NCI-H2081 (cell line): Measurements from ENCODE around the gene KCNIP4.

Source experiments
- DNase-seq, 2 experiments: peaks; one replicate each; lab custom pipeline; 2025; lab: John Stamatoyannopoulos, UW

The KCNIP4 gene

GRCh38 chr4:21571100-21571499 is 377.5 kb downstream of the KCNIP4 start:
- DNase-seq: no peak

DNA sequence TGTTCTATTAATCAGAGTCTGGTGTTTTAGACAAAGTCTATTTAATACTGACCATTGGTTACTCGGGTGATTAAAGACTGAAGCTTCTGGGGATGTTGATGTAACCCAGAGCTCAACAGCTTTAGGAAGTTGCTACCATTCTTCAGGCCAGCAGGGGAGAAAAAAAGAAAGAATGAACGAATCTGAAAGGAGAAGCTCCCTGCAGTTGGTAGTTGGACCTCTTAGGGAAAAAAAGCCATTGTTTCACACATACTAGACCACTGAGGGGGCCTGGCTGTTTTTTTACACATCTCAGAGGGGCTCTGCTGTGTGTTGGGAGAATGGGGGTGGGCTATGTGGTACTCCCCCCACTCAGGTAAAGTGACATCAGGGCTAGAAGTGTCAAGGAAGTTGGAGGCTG is 378.9 kb downstream of the KCNIP4 start:
- DNase-seq: no peak

DNA sequence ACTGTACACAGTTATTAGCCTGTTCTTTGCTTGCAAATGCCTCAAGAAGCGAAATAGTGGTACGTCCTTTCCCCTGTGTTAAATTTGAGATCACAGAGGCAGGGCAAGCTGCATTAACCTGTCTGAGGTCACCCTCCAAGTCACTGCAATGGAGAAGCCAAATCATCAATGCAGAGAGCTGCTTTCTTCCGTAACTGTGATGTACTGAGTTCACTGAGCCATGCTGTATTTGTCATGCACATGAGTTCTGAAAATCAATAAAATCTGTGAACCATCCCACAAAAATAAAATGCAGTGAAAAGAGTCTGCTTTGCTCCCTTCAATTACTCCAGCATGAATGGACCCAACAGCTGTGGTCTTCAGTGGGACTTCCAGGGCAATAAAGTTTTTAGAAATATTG is 393.5 kb downstream of the KCNIP4 start:
- DNase-seq: no peak

DNA sequence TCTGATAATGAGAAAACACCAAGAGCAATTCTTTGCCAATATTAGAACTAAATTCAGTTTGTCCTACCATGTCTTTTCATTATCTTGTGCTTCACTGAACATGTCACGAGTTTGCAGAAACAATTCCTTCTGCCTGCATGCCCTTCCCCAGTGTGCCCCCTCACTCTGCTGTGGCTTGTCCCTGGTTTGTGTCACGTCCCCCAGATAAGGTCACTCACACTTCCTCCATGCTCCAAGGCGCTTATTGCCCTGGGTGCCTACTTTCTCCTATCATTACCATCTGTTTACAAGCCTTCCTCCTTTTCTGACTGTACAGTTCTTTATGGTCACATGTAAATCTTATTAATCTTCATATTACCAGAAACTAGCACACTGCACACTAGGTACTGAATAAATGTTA is 394.1 kb downstream of the KCNIP4 start:
- no peak for DNase-seq

GRCh38 chr4:21554066-21554465 is 394.5 kb downstream of the KCNIP4 start:
- no peak for DNase-seq

- no peak for DNase-seq
Observed at GRCh38 chr4:21552455-21552854, 396.1 kb downstream of the KCNIP4 start.

DNA sequence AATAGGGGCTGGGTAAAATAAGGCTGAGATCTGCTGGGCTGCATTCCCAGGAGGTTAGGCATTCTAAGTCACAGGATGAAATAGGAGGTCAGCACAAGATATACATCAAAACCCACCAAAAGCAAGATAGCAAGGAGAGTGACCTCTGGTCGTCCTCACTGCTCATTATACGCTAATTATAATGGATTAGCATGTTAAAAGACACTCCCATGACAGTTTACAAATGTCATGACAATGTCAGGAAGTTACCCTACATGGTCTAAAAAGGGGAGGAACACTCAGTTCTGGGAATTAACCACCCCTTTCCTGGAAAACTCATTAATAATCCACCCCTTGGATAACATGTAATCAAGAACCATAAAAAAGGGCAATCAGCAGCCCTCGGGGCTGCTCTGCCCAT is 403.6 kb downstream of the KCNIP4 start:
- no peak for DNase-seq

DNA sequence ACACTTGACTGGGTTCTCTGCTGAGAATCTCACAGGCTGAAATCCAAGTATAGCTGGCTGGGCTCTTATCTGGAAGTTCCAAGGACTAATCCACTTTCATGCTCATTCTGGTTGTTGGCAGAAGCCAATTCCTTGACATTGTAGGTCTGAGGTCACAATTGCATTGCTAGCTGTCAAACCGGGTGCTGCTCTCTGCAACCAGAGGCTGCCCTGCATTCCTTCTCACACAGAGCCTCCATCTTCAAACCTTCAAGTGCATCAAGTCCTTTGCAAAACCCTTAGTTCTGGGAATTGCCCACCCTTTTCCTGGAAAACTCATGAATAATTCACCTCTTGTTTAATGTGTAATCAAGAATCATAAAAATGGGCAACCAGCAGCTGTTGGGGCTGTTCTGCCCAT is 404.2 kb downstream of the KCNIP4 start:
- DNase-seq: no peak

GRCh38 chr4:21543514-21543913 is 405.1 kb downstream of the KCNIP4 start:
- DNase-seq: no peak

- DNase-seq: no peak
Observed at GRCh38 chr4:21535898-21536297, 412.7 kb downstream of the KCNIP4 start.

DNA sequence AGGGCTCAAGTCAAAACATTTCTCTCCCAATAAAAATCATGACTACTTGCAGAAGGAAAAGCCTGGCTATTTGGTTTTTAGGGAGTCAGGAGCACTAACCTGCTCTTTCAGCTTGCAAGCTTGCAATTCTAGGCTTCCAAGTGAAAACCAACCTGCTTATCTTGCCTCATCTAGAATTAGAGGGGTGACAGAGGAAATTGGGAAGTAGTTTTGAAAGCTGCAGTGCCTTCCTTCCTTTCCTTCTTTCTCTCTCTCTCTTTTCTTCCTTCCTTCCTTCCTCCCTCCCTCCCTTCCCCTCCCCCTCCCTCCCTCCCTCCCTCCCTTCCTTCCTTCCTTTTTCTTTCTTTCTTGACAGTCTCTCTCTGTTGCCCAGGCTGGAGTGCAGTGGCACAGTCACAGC is 417.5 kb downstream of the KCNIP4 start:
- no peak for DNase-seq

DNA sequence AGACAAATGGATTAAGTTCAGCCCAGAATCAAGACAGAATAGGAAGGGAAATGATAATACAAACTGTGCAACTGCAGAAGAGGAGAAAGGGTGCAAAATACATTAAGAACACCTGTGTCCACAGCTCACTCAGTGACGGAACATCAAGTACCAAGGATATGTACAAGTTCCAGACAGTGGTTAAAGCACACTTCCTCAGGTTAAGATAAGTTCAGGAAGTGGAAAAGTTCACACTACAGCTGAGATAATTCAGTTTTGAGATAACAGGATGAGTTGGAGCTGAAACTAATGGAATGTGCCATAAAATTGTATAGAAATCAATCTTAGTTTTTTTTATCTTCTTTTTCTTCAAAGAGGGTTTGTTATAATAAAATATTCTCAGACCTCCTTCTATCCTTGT is 419.4 kb downstream of the KCNIP4 start:
- no peak for DNase-seq

DNA sequence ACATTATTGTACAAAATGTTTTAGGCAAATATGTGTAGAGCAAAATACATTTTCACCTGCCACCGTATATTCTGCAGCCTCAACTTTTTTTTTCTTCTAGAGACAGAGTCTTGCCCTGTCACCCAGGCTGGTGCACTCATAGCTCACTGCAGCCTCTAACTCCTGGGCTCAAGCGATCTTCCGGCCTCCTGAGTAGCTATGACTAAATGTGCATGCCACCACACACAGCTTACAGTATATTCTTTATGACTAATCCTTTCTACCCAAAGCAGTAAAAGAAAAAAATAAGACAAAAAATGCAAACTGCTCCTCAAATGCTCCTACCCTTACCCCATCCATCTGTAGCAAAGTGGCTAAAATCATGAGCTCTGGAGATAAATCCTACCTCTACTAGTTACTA is 426.3 kb downstream of the KCNIP4 start:
- DNase-seq: no peak

GRCh38 chr4:21517126-21517859 is 431.3 kb downstream of the KCNIP4 start:
- DNase-seq: peak in 1 of 2 experiments; percentile 27

DNA sequence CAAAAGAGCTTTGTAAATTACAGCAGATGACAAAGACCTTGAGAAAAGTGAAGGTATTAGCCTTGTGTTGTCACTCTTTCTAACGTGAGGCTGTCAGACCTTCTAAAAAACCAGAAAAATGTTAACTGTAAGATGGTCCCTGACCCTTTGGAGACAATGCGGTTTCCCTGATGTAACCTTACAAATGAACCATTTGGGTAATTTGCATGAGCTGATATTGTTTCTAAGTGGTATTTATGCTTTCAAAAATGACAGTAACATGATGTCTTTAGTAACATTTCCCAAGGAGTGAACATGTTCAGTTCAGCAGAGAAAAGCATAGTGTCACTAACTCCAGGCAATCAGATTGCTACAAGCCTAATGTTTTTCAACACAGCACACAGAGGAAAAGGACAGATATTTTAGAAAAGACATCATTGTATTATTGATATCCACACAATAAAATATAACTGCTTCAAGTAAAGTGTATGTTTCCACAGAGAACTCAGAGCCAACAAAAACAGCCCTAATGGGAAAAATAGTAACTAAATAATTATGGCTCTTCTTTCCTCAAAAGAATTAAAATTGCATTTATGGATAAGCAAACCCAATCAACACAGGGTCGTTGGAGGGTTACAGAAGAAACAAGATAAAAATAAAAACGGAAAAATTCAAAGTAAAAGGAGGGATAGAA is 434.4 kb downstream of the KCNIP4 start:
- no peak for DNase-seq

- DNase-seq: peak; percentile 39 to 61
Observed at GRCh38 chr4:21512353-21512752, 436.2 kb downstream of the KCNIP4 start.

GRCh38 chr4:21507439-21507838 is 441.1 kb downstream of the KCNIP4 start:
- no peak for DNase-seq

DNA sequence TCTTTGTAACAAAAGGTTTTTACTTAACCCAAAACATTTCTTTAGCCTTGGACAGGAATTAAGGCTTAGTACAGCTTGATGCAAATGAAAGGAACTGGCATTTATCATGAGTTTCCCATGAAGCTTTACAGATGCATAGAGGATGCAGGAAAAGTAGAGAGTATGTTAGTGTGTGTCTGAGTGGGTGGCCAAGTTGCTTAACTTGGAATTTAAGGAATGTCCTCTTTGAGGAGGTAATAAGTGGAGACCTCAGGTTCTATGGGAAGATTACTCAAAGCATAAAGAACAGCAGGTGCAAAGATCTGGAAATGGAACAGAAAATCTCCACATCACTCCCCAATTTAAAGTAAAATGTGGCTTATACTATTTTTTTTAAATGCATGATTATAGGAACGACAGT is 457.9 kb downstream of the KCNIP4 start:
- no peak for DNase-seq

DNA sequence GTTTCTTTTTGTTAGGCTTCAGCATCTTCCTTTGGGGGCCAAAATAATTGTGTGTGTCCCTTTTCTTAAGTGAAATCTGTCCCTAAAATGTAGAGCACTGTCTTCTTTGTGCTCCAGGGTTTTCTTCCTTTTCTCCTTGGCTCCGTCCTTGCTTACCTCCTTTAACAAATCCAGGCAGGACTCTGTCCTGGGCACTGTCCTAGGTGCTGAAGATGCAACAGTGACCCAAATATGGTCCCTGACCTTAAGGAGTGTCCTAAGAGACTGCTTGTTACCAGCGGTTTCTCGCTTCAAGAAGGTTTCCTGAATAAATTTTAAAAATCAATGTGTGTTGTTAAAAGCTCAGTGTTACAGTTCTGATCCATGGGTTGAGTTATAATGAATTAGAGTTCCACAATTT is 471.8 kb downstream of the KCNIP4 start:
- DNase-seq: no peak

DNA sequence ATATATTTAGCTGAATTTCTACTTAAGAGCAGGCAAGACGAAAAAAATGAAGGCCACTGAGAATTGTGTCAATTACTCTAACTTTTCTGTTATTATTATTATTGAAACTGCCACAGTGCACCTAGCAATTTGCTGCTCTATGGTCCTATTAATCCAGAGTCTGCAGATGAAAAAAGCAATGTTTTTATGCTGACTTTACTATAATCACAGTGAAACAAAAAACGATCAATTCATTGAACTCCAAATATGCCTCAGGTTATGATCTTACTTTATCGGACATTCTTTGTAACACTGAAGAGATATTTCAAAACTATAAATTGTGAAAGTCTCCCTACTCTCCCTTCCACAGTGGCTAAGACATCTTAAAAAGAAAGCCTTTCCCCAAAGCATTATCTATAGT is 474.4 kb downstream of the KCNIP4 start:
- no peak for DNase-seq

GRCh38 chr4:21470535-21470934 is 478.0 kb downstream of the KCNIP4 start:
- DNase-seq: peak; percentile 60 to 82

DNA sequence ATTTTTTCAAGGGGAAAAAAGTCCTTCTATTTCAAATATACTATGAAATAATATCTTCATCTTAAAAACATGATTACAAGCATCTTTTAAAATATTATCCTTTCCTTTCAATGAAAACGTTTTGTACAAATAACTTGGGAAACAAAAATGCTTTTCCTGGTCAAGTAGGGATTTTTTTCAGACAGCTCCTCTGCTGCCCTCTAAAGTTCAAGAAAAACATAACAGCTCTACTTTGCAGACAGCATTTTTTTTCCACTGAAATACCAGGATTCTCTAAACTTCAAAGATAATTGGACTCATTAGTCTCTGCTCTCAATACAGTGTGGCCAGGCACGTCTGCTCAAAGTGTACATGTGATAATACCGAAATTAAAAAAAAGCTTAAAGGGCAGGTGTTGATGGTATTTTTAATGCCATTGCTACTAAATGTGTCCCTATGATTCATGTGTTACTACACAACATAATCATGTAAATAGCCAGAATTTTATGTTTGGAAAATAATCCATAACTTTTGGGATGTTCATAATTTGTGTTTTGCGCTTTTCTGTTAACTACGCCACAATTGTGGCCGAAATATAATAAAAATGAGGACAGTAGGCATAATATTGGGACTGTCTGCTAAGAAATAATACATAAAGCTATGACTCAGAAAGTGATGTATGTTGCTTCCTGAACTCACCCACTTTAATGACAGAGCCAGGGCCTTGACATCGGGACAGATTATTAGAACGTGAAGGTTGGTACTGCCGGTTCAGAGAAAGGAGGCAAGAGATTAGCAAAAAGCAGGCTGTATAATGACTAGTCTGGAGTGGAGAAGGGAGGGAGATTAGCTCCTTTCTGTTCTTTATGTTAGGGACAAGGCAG is 478.9 kb downstream of the KCNIP4 start:
- peak in 1 of 2 experiments; percentile 38 for DNase-seq

- no peak for DNase-seq
Observed at GRCh38 chr4:21467551-21467950, 481.0 kb downstream of the KCNIP4 start.
